ENCODE data around the gene CROCC.

GRCh38 chr1:16992102-16992501 lies 70.4 kb downstream of the CROCC start:
- no peak for TF ChIP-seq POLR2AphosphoS2 (conservative IDR thresholded peaks at IDR 0.05; ENCODE audit: low read length)
- no peak for TF ChIP-seq REST (IDR thresholded peaks at IDR 0.05)
- TF ChIP-seq RNF2 (IDR thresholded peaks at IDR 0.05; ENCODE audit: borderline replicate concordance, low read depth): no peak
- TF ChIP-seq, protein P1, sequence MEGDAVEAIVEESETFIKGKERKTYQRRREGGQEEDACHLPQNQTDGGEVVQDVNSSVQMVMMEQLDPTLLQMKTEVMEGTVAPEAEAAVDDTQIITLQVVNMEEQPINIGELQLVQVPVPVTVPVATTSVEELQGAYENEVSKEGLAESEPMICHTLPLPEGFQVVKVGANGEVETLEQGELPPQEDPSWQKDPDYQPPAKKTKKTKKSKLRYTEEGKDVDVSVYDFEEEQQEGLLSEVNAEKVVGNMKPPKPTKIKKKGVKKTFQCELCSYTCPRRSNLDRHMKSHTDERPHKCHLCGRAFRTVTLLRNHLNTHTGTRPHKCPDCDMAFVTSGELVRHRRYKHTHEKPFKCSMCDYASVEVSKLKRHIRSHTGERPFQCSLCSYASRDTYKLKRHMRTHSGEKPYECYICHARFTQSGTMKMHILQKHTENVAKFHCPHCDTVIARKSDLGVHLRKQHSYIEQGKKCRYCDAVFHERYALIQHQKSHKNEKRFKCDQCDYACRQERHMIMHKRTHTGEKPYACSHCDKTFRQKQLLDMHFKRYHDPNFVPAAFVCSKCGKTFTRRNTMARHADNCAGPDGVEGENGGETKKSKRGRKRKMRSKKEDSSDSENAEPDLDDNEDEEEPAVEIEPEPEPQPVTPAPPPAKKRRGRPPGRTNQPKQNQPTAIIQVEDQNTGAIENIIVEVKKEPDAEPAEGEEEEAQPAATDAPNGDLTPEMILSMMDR (IDR thresholded peaks at IDR 0.05): no peak
- TF ChIP-seq ESRRA (IDR thresholded peaks at IDR 0.05; ENCODE audit: borderline replicate concordance, low read length): no peak
- no peak for TF ChIP-seq CHD2 (IDR thresholded peaks at IDR 0.05; ENCODE audit: low read length, partially characterized antibody)
- TF ChIP-seq POLR2A (IDR thresholded peaks at IDR 0.05; ENCODE audit: low read length): no peak
- no peak for TF ChIP-seq EHF (CRISPR knock-in tag; IDR thresholded peaks at IDR 0.05)
- no peak for TF ChIP-seq KDM5A (IDR thresholded peaks at IDR 0.05)
- no peak for TF ChIP-seq BHLHE40 (IDR thresholded peaks at IDR 0.05; ENCODE audit: low read depth, low read length)
- no peak for TF ChIP-seq HMGXB4 (CRISPR knock-in tag; IDR thresholded peaks at IDR 0.05; ENCODE audit: borderline replicate concordance)
- TF ChIP-seq MAFK (IDR thresholded peaks at IDR 0.05; ENCODE audit: partially characterized antibody): no peak
